ENCODE measurements around the gene CIAPIN1.

Gene CIAPIN1

DNA sequence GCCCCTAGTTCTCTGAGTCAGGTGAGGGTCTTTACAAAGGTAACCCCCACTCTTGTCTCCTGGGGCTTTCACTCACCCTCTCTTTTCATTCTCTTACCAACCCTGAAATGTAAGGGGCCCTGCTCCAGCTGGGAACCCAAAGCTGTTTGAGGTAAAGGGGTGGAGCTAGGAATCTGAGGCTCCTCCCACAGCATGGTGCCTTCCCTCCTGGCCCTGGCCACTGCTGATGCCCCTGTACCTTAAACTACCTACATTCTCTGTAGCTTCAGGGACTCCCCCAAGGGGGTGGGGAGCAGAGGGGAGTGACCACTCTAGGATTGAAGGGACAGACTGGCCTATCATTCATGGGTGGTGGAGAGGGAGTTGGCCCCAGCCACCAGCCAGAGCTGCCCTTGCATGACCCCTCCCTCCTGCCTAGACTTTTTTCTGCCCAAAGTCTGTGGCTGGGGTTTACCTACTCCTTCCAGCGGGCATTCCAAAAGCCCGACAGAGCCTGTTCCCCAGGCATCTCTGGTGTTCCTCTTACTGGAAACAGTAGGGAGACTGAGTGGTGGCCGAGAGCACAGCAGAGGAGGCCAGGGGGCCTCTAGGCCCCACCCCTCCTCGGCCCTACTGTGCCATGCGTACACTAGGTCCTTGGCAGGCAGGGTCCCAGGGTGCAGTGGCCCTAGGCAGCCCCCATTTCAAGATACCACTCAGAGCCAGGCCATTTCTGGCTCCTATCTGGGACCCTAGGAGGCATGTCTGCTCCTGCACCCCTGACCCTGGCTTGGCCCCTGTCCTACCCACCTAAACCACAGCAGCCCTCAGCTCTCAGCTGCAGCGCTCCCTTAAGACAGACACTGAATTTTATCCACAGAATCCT, 29.6 kb upstream of the CIAPIN1 start:
- no peak for DNase-seq (ENCODE audit: low spot score)

- DNase-seq (ENCODE audit: low spot score), result peak; percentile 85
These were observed 28.6 kb upstream of the CIAPIN1 start for GRCh38 chr16:57475711-57476339.

- no peak for DNase-seq (ENCODE audit: low spot score)
These were observed 27.8 kb upstream of the CIAPIN1 start for GRCh38 chr16:57474671-57475661.

- no peak for DNase-seq (ENCODE audit: low spot score)
These were observed 26.7 kb upstream of the CIAPIN1 start for GRCh38 chr16:57473906-57474305.

GRCh38 chr16:57473176-57473840, 26.1 kb upstream of the CIAPIN1 start:
- no peak for DNase-seq (ENCODE audit: low spot score)

GRCh38 chr16:57472665-57473060, 25.5 kb upstream of the CIAPIN1 start:
- no peak for DNase-seq (ENCODE audit: low spot score)

GRCh38 chr16:57471852-57472664, 24.9 kb upstream of the CIAPIN1 start:
- DNase-seq (ENCODE audit: low spot score), result no peak

DNA sequence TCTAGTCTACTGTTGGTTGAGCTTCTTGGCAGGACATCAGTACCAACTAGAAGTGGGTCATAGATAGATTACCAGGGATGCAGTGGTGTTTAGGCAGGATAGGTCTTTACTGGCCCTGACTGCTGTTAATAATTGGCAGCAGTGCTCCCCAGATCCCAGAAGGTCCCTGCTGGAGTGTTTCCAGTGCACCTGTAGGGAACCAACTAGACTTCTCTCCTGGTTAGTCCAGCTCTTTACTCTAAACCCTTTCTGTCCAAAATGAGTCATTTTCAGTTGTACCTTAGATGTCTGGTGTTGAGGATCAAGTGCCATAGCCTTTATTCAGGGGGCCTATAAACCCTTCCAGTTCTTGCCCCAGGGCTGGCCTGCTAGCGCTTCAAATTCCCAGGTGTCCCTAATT, 24.0 kb upstream of the CIAPIN1 start:
- DNase-seq (ENCODE audit: low spot score), result no peak

DNA sequence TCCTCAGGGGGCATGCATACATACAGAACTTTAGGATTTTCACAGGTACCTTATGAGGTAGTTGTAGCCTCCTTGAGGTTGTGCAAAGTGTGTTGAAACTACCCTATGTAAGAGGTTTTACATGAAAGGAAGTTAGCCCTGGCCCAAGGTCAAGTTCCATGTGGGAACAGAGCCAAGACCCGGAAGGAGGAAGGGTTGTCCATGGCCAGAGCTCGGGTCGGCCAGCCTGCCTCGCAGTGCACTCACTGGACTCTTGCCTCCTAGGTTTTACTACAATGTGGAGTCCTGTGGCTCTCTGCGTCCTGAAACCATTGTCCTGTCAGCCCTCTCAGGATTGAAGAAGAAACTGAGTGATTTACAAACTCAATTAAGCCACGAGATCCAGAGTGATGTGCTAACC, 23.5 kb upstream of the CIAPIN1 start:
- no peak for DNase-seq (ENCODE audit: low spot score)

DNA sequence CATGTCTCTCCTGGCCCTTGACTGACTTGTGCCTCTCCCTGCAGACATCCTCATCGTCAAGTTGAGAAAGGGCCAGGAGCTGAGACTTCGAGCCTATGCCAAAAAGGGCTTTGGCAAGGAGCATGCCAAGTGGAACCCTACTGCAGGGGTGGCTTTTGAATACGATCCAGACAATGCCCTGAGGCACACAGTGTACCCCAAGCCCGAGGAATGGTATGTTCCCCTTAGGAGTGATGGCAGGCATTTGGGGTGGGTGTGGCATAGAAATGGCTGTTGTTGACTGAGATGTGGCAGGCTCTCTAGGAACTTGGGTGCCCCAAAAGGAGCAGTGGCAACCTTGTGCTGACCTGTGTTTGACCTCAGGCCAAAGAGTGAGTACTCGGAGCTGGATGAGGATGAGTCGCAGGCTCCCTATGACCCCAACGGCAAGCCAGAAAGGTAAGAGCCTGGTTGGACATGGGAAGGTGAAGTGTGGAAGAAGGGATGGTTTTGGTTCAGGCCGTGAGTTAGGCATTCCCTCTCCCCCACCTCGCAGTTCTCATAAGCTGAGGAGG, 22.8 kb upstream of the CIAPIN1 start:
- no peak for DNase-seq (ENCODE audit: low spot score)

GRCh38 chr16:57469046-57469445, 21.9 kb upstream of the CIAPIN1 start:
- DNase-seq (ENCODE audit: low spot score), result no peak

DNA sequence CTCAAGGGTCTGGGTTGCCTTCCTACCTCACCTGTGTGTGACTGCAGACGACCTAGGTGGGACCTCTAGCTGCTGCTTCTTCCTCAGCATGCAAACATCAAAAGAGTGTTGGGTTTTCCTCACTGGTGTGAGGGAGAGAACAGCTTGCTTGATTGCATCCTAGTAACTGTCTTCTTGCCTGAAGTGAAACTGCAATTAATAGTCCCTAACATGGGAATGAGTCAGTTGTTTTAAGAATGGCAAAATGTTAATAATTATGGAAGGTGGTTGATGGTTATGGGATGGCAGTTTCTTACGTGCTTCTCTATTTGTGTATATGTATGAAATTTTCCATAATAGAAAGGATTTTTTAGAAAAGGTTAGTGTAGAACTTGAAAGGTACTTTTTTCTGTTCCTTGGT, 21.2 kb upstream of the CIAPIN1 start:
- no peak for DNase-seq (ENCODE audit: low spot score)

DNA sequence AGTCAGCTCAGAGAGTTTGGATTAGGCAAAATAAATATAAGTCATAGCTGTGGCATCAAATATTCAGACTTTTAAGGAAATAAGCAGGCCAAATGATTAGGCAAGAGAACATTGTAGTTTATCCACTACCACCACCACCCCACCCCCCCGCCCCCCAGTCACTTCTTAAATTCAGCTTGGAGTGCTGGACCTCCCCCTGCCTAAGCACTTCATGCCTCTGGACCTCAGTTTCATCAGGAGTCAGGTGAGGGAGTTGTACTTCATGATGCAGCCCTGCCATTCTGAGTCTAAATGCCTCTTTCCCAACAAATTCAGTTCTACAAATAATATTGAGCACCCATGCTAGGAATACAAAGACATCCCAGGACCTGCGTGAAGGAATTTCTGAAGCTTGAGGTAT, 17.3 kb upstream of the CIAPIN1 start:
- no peak for DNase-seq (ENCODE audit: low spot score)

GRCh38 chr16:57462978-57463362, 15.8 kb upstream of the CIAPIN1 start:
- DNase-seq (ENCODE audit: low spot score), result no peak

DNA sequence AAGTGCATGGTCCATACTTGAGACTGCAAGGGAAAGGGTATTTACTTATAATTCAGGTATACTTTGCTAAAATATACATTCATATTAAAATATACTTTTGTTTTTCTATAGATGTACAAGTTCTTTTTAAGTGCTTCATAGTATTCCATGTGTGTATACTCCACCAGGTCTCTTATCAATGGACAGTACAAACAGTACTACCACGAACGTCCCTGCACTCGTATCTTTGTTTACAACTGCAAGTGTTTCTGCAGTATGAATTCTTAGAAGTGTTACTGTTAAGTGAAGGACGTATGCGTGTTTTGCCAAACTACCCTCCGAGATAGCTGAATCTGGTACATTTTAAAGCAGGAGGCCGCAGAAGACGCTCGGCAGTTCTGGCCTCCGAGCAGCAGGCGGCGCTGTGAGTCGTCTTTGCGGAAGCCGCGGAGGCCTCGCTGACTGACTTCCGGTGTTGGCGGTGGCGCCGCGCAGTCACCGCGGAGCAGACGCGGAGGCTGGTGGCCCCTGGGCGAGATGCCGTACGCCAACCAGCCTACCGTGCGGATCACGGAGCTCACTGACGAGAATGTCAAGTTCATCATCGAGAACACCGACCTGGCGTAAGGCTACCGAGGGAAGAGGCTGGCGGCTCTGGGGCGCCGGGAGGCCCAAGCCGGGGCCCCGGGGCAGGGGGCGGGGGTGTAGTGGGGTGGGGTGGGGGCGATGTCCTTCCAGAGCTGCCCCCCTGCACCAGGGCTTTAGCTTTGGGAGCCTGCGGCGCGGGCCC, 15.2 kb upstream of the CIAPIN1 start, which contains the start of gene POLR2C:
POLR2C (plus strand) TSS at position 471 of the 769 bp plus-strand sequence; CDS start at position 517, 46 bp downstream.
- DNase-seq (ENCODE audit: low spot score), result peak; percentile 89

DNA sequence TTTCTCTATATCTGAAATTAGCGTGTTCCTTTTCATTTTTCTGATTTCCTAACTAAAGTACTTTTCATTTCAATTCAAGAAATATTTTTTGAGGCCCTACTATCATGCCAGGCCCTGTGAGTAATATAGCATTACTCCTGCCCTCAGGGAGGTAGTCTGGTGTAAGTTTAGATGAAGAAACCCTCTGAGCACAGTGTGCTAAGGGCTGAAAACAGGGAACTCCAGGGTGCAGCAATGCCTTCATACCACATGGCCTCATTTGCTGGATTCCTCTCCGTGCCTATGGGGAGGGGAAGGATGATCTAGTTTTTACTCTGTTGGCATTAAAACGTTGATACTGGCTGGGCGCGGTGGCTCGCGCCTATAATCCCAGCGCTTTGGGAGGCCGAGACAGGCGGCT, 4.8 kb upstream of the CIAPIN1 start:
- DNase-seq (ENCODE audit: low spot score), result no peak

GRCh38 chr16:57446531-57447185, 527 bp downstream of the CIAPIN1 start:
- DNase-seq (ENCODE audit: low spot score), result peak; percentile 67

DNA sequence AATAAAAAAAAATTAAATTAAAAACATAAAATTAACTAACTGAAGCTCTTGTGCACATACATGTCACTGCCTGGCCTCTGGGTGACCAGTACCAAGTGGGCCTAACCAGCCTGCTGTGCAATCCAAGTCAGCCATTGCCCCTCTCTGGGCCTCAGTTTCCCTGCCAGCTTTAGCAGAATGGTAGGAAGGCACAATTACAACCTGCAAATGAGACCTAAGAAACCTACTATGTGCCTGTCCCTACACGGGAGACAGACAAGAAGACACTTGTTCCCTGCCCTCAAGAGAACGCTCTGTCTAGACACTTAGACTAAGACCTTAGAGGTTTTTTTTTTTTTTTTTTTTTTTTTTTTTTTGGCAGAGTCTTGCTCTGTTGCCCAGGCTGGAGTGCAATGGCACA, 1.7 kb downstream of the CIAPIN1 start:
- no peak for DNase-seq (ENCODE audit: low spot score)

DNA sequence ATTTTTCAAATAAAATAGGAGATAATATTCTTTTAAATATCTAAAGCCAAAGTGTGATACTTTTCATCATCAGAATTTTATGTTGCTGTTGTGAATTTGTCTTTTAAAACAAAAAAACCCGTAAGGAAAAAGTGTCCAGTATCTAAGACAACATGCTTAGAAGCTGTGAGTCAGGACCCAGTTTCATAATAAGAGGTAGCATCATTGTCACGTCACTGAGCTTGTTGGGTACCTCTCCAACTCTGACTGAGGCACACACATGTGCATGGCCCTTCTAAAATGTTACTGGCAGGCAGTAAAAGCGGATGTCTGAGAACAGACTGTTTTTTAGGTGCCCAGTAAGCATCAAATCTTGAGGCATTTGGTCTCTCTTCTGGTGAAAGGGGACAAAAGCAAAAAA, 2.5 kb downstream of the CIAPIN1 start:
- no peak for DNase-seq (ENCODE audit: low spot score)

Measured in germinal center (tissue), 1 donor.